ENCODE results near the gene FNDC3B. TPM values are rescaled to one million over a fixed set of nuclear protein-coding genes. Genes with fewer than 3 reads are reported as not detected.

Gene FNDC3B
- total RNA-seq, 4 donors from 2014 or later: 131 to 179 (median 170) TPM

DNA sequence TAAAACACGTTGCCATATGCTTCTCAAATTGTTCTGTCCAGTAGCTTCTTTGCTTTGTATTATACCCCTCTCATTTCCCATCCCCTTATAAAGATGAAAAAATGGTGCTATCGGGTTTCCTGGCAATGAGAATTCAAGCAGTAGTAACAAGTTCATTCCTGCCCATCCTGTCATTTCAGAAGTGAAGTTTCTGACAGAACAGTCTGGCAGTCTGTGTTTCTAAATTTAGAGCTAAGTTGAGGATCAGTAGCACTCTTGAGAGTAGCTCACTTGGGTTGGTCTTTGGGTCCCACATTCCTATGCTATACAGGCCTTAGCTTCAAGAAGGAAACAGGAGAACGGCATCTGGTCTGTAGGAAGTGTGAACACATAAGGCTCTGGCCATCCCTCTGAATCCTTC, 274.3 kb downstream of the FNDC3B start:
- TF ChIP-seq, protein P1, sequence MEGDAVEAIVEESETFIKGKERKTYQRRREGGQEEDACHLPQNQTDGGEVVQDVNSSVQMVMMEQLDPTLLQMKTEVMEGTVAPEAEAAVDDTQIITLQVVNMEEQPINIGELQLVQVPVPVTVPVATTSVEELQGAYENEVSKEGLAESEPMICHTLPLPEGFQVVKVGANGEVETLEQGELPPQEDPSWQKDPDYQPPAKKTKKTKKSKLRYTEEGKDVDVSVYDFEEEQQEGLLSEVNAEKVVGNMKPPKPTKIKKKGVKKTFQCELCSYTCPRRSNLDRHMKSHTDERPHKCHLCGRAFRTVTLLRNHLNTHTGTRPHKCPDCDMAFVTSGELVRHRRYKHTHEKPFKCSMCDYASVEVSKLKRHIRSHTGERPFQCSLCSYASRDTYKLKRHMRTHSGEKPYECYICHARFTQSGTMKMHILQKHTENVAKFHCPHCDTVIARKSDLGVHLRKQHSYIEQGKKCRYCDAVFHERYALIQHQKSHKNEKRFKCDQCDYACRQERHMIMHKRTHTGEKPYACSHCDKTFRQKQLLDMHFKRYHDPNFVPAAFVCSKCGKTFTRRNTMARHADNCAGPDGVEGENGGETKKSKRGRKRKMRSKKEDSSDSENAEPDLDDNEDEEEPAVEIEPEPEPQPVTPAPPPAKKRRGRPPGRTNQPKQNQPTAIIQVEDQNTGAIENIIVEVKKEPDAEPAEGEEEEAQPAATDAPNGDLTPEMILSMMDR (IDR thresholded peaks at IDR 0.05; ENCODE audit: low read depth): no peak

DNA sequence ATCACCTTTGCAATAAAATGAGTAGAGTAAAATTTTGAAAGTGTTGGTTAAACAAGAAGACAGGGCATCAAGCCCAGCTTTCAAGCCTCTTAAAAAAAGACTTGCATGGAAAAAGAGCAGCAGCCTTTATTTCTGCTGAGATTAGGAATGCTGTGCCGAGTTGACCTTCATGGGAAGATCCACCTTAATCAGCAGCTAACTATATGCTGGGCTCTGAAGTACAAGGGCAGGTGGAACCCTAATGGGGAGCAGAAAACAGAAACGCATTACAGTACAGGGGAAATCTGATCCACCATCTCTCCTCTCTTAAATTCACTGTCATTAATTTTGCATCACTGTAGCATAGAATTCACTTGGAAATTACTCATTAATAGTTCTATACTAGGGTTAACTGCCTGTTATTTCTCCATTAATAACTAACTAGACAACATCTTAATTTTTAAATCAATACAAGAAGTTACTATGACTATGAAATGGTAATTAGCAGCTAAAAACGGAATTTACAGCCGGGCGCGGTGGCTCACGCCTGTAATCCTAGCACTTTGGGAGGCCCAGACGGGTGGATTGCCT, 275.3 kb downstream of the FNDC3B start:
- TF ChIP-seq, protein P1 (IDR thresholded peaks at IDR 0.05; ENCODE audit: low read depth): no peak

DNA sequence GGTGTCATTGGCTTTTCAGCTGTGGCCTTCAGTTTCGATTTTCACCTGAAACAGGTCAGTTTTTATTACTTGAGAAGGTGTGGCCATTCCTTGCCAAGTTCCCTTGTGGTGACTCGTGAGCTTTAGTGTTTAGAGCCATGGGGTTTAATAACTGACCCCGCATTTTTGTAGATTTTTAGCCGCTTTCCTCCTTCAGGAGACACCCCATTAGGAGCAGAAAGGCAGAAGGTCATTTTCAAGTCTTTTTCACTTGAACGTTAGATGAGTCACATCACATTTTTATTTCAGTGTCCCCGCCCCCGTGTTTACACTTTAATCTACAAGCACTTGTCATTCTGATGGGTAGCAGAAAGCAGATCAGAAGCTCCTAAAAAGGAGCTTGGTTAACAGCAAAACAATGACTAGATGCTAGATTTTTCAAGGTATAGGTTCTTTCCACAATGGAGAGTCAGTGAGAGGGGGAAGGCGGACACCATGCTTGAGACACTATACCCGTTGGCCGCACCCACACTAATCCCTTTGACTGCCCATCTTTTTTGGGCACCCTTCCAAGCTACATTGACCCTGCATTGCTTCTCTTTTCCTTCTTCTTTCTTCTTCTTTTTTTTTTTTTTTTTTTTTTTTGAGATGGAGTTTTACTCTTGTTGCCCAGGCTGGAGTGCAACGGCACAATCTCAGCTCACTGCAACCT, 276.2 kb downstream of the FNDC3B start:
- TF ChIP-seq, protein P1 (IDR thresholded peaks at IDR 0.05; ENCODE audit: low read depth): no peak

DNA sequence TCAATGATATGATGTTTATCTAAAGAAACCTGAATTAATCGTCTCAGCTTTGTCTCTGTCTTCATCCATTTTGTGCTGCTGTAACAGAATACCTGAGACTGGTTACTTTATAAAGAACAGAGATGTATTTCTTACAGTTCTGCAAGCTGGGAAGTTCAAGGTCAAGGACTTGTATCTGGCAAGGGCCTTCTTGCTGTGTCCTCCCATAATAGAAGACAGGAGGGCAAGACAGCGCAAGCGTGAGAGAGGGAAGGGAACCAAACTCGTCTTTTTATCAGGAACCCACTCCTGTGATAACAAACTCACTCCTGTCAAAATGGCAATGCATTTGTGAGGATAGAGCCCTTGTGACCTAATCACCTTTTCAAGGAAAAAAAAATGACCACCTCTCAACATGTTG, 277.4 kb downstream of the FNDC3B start:
- TF ChIP-seq, protein P1 (IDR thresholded peaks at IDR 0.05; ENCODE audit: low read depth): no peak

DNA sequence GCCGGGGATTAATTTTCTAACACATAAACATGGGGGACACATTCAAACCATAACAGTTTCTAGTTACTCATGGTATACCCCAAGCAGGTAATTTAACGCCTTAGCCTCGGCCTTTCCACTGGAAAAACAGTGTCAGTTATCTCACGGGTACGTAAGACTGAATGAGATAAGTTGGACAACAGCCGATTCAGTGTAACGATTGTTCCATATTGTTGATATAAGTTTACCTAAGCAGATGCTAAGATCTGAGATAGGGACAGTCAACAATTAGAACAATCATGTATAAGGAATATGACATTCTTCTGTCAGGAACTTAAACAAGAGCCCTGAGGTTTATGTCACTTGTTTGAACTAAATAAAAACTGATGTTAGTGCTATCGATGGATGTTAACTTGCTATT, 278.1 kb downstream of the FNDC3B start:
- TF ChIP-seq, protein P1 (IDR thresholded peaks at IDR 0.05; ENCODE audit: low read depth): no peak

DNA sequence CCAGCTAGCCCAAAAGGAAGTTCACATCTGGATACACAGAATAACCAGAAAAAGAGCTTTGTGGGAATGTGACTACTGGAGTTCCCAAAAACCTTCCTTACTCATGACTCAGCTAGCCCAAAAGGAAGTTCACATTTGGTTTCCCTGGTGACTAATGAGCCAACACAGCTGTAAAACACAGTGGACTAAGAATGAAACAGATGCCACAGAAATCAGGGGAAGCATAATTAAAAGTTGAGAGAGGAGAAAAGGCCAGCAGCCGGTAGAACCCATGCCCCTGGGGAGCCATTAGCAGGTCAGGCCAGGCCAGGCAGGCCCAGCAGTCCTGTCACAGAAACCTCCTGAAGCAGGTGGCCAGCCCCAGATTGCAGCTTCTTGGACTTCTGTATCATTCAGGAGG, 278.6 kb downstream of the FNDC3B start:
- TF ChIP-seq, protein P1 (IDR thresholded peaks at IDR 0.05; ENCODE audit: low read depth): no peak

DNA sequence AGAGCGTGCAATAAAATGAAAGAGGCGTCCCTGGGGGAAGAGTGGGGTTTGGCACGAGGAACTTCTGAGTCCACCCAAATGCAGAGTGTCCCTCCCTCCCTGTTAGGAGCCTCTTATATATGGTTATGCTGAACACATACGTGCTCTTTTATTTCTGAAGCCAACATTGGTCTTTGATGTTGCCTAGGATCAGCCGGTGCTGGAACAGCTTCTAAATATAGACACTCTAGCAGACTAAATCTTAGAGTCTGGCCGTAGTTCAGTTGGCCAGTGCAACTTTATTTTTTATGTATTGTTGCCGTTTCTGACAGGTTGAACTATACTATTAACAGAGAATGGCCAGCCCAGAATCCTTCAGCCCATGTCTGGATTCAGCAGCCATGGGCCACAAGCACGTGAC, 280.2 kb downstream of the FNDC3B start:
- TF ChIP-seq, protein P1 (IDR thresholded peaks at IDR 0.05; ENCODE audit: low read depth): no peak
